GM23248 (cell line): Measurements from ENCODE around the gene MMP14. TPM values are rescaled to one million over a fixed set of nuclear protein-coding genes. Genes with fewer than 3 reads are reported as not detected.
A peak's percentile ranks its signal among the peaks of the same experiment; 100 is the strongest.

Experiments
- DNase-seq: peaks from one replicate; pipeline ENCODE4 v3.0.0-alpha.2; 2015
- H2AFZ ChIP-seq: fragments of 200-600 bp; sonication (generic); 2 replicates; pipeline ENCODE4 v1.6.1; 2016; ENCODE audit warnings: antibody characterized with exemption
- H3F3A ChIP-seq: fragments of 200-600 bp; sonication (generic); 2 replicates; pipeline ENCODE4 v1.6.1; 2016; ENCODE audit warnings: mild to moderate bottlenecking, antibody characterized with exemption, mixed run types; ENCODE audit not compliant: insufficient read depth
- H3K27ac ChIP-seq: fragments of 200-600 bp; sonication (generic); 2 replicates; pipeline ENCODE4 v1.5.1; 2016; ENCODE audit warnings: mild to moderate bottlenecking
- H3K27me3 ChIP-seq: fragments of 200-600 bp; sonication (generic); replicated peaks from 2 replicates; pipeline ENCODE4 v1.6.1; 2016; ENCODE audit warnings: mild to moderate bottlenecking; ENCODE audit not compliant: insufficient read depth
- H3K36me3 ChIP-seq: fragments of 200-600 bp; sonication (generic); 2 replicates; pipeline ENCODE4 v1.6.1; 2016; ENCODE audit warnings: low read depth, mild to moderate bottlenecking
- H3K4me1 ChIP-seq: fragments of 200-600 bp; sonication (generic); 2 replicates; pipeline ENCODE4 v1.6.1; 2016; ENCODE audit warnings: mild to moderate bottlenecking; ENCODE audit not compliant: insufficient read depth
- H3K4me2 ChIP-seq: fragments of 200-600 bp; sonication (generic); one replicate; pipeline ENCODE4 v1.6.1; 2016; ENCODE audit warnings: mild to moderate bottlenecking; ENCODE audit not compliant: unreplicated experiment
- H3K4me3 ChIP-seq: fragments of 200-600 bp; sonication (generic); 2 replicates; pipeline ENCODE4 v1.5.1; 2016; ENCODE audit warnings: mild to moderate bottlenecking
- H3K79me2 ChIP-seq: fragments of 200-600 bp; sonication (generic); 2 replicates; pipeline ENCODE4 v1.6.1; 2016; ENCODE audit warnings: mild to moderate bottlenecking; ENCODE audit not compliant: insufficient read depth
- H3K9ac ChIP-seq: fragments of 200-600 bp; sonication (generic); 2 replicates; pipeline ENCODE4 v1.6.1; 2016; ENCODE audit warnings: mild to moderate bottlenecking
- H3K9me2 ChIP-seq: fragments of 200-600 bp; sonication (generic); 2 replicates; pipeline ENCODE4 v1.6.1; 2016; ENCODE audit warnings: mixed run types, mild to moderate bottlenecking, moderate library complexity; ENCODE audit not compliant: insufficient read depth
- H3K9me3 ChIP-seq: fragments of 200-600 bp; sonication (generic); one replicate; pipeline ENCODE4 v1.6.1; 2017; ENCODE audit warnings: low read depth
- H4K20me1 ChIP-seq: fragments of 200-600 bp; sonication (generic); 2 replicates; pipeline ENCODE4 v1.6.0; 2016; ENCODE audit not compliant: insufficient read depth
- EZH2 ChIP-seq: fragments of 200-600 bp; sonication (generic); IDR thresholded peaks from 2 replicates; pipeline ENCODE4 v1.6.1; 2018; ENCODE audit warnings: antibody characterized with exemption, mild to moderate bottlenecking; ENCODE audit not compliant: insufficient read depth, poor library complexity, severe bottlenecking
- EZH2phosphoT487 ChIP-seq: fragments of 200-600 bp; sonication (generic); IDR thresholded peaks from 2 replicates; pipeline ENCODE4 v1.6.1; 2018; ENCODE audit warnings: antibody characterized with exemption, moderate library complexity, mild to moderate bottlenecking, low read depth; ENCODE audit not compliant: insufficient read depth
- WGBS, 2 experiments: methylation state at CpG; one replicate each; pipeline ENCODE4 v1.1.6; 2015 to 2017; ENCODE audit warnings: low lambda C conversion rate in 2 of 2, low coverage in 1 of 2; ENCODE audit errors: missing lambda C conversion rate in 2 of 2; 5-methylcytosine and 5-hydroxymethylcytosine counted together
- in situ Hi-C: fragments of 300-500 bp; cut with MboI; formaldehyde crosslinking; loops from 2 replicates; pipeline ENCODE4 v1.15.0; 2020
- polyA plus RNA-seq: library from polyadenylated mRNA; unstranded; fragments of >200 nt; fragmentation: Nextera tagmentation; extraction: Ambion mirVana; gene quantifications from 2 replicates; pipeline ENCODE4 v1.2.1, GENCODE V29; 2016
- total RNA-seq: library from RNA; depleted of rRNA; stranded (reverse); fragments of >200 nt; shearing (Covaris generic); gene quantifications from 2 replicates; pipeline ENCODE4 v1.2.3, GENCODE V29; 2014

MMP14 gene
- total and polyA plus RNA-seq, 2 experiments from 2014 or later = 50.1 to 450 TPM

DNA sequence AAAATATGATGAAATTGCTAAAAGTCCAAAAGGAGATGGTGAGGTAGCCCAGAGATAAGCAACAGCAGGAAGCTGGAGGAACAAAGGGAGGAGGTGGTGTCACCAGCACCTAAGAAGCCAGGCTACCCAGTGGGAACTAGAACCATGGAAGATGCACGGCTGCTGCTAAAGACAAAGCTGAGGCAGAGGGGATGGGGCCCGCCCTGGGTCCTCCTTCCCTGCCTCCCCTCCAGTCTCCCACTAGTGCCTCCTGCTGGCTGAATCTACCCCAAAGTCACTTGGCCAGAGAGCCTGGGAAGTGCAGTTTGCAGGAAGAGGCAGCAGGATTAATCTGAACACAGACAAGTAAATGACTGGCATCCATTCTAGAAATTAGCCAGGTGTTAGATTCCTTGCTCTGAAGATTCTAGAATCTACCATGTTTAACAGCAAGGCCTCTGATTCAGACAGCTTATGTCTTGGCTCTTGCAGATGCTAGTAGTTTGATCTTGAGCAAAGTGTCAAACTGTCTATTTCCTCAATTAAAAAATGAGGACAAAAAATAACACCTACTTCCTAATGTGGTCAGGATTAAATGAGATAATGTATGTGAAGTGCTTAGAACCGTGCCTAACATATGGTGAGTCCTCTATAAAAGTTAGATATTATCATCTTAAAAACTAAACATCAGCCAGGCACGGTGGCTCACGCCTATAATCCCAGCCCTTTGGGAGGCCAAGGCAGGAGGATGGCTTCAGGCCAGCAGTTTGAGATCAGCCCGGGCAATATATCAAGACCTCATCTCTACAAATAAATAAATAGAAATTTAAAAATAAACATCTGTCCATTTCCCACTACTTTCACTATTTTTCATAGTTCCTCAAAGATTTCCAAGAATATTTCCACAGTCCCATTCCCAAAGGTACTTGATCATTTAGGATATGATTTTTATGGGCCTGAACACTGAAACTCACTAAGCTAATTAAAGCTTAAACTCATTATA, 29.3 kb downstream of the MMP14 start:
- 32 to 36% methylated on average over 6 of the region's 6 CpGs for WGBS, 2 experiments
- TF ChIP-seq EZH2 = no peak
- Histone ChIP-seq H3K9me2 (no peaks in the 10 kb centered on the region), H3K27ac (no peak overlapping the region), H3K36me3 (no peaks in the 10 kb centered on the region), H3K4me2 (no peak overlapping the region), H3K4me1 (peaks cover 7% of the 10 kb centered on the region), H3F3A (peaks cover 4% of the 10 kb centered on the region), H3K27me3 (no peaks in the 10 kb centered on the region), H3K79me2 (no peaks in the 10 kb centered on the region), H3K9ac (no peak overlapping the region), H3K9me3 (no peaks in the 10 kb centered on the region), H2AFZ (no peak overlapping the region), H3K4me3 (no peak overlapping the region), H4K20me1 (no peaks in the 10 kb centered on the region)
- no peak for DNase-seq
- in situ Hi-C loops = no loop called here

- Histone ChIP-seq H3K4me3 (no peak overlapping the region), H3K36me3 (no peaks in the 10 kb centered on the region), H3K79me2 (no peaks in the 10 kb centered on the region), H3K27me3 (no peaks in the 10 kb centered on the region), H3K9me2 (no peaks in the 10 kb centered on the region), H2AFZ (no peak overlapping the region), H3K9ac (no peak overlapping the region), H3K4me2 (no peak overlapping the region), H3K9me3 (no peaks in the 10 kb centered on the region), H3F3A (peaks cover 12% of the 10 kb centered on the region), H4K20me1 (no peaks in the 10 kb centered on the region), H3K4me1 (peaks cover 9% of the 10 kb centered on the region), H3K27ac (no peak overlapping the region)
- no peak for TF ChIP-seq EZH2phosphoT487
- TF ChIP-seq EZH2 = no peak
- 96 to 98% methylated on average over 5 of the region's 5 CpGs for WGBS, 2 experiments
- in situ Hi-C loops = no loop called here
- DNase-seq = no peak
These were observed 30.5 kb downstream of the MMP14 start for GRCh38 chr14:22866874-22867273.

GRCh38 chr14:22870811-22871223, 34.4 kb downstream of the MMP14 start:
- H3K9me2 ChIP-seq = no peaks in the 10 kb centered on the region
- H3K27me3 ChIP-seq = no peaks in the 10 kb centered on the region
- peak overlapping the region; percentile 96 for H3K4me3 ChIP-seq
- peaks cover 37% of the 10 kb centered on the region for H3K79me2 ChIP-seq
- 0 to 4% methylated on average over 1 of the region's 1 CpG for WGBS, 2 experiments
- peaks cover 21% of the 10 kb centered on the region for H3K4me1 ChIP-seq
- peak overlapping the region; percentile 88 for H3K4me2 ChIP-seq
- H4K20me1 ChIP-seq = no peaks in the 10 kb centered on the region
- TF ChIP-seq EZH2phosphoT487 (no peak), EZH2 (no peak)
- peaks cover 15% of the 10 kb centered on the region for H3F3A ChIP-seq
- DNase-seq = no peak
- in situ Hi-C loops = no loop called here
- H3K27ac ChIP-seq = peak overlapping the region; percentile 93
- no peaks in the 10 kb centered on the region for H3K9me3 ChIP-seq
- H3K36me3 ChIP-seq = peaks cover 13% of the 10 kb centered on the region; the same call in 1 of the 2 replicates
- peak overlapping the region; percentile 87 for H2AFZ ChIP-seq
- H3K9ac ChIP-seq = peak overlapping the region; percentile 85

GRCh38 chr14:22871224-22872032, 35.0 kb downstream of the MMP14 start, which contains the start of gene LRP10:
Gene LRP10, plus strand, starts transcription at chr14:22871740. Its CDS starts 564 bp downstream, at chr14:22872304.
- peak within 1 kb of the TSS; percentile 96 for H3K4me3 ChIP-seq
- no peaks in the 10 kb centered on the region for H3K9me3 ChIP-seq
- H4K20me1 ChIP-seq = no peaks in the 10 kb centered on the region
- no peaks in the 10 kb centered on the region for H3K27me3 ChIP-seq
- H3K27ac ChIP-seq = peak within 1 kb of the TSS; percentile 93
- H2AFZ ChIP-seq = peak within 1 kb of the TSS; percentile 87
- no peaks in the 10 kb centered on the region for H3K9me2 ChIP-seq
- DNase-seq = peak; percentile 89
- in situ Hi-C loops = no loop called here
- H3K4me1 ChIP-seq = peaks cover 21% of the 10 kb centered on the region
- H3K79me2 ChIP-seq = peaks cover 42% of the 10 kb centered on the region
- TF ChIP-seq EZH2 = no peak
- TF ChIP-seq EZH2phosphoT487 = no peak
- H3K4me2 ChIP-seq = peak within 1 kb of the TSS; percentile 88
- H3K9ac ChIP-seq = peak within 1 kb of the TSS; percentile 85
- 1% methylated on average over 31 to 32 of the region's 50 CpGs for WGBS, 2 experiments
- H3K36me3 ChIP-seq = peaks cover 13% of the 10 kb centered on the region; the same call in 1 of the 2 replicates
- peaks cover 15% of the 10 kb centered on the region for H3F3A ChIP-seq
